ENCODE data around the gene DDX10.
"Not testable (repeated sequence)": the region's sequence is repeated elsewhere in the genome, so short reads cannot be mapped to it uniquely, and the experiment has no call there.

Gene DDX10

DNA sequence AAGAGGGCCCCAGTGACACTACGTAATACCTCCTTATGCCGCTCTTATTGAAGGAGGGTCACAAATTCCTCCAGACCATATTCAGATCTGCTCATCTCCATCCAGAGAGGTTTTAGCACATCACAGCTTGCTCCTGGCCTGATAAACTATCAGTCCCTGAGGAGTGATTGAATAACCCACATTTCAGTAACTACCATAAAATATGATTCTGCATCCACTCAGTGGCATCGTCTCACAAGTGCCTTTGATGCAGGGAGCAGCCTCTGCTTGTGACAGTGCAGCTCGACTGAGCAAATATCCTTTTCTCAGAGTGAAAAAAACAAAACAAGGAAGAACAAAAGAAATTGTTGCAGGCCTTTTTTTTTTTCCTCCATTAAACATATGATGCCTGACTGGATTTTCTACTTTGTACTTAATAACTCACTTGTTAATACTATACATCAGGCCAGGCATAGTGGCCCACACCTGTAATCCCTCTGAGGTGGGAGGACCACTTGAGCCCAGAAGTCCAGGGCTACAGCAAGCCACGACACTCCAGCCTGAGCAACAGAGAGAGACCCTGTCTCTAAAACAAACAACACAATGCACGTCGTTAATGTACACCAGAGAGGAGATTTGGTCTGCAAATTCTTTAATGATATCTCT lies 64.5 kb downstream of the DDX10 start:
- Histone ChIP-seq H3K27ac (no peak overlapping the region), H3K27me3 (no peaks in the 10 kb centered on the region), H3K4me3 (ENCODE audit: low read depth in 1 of 2, low read length in 1 of 2) (no peak overlapping the region), H3K36me3 (no peaks in the 10 kb centered on the region), H3K4me1 (ENCODE audit: control insufficient read depth in 1 of 2, insufficient read depth in 1 of 2, low read depth in 1 of 2, low read length in 1 of 2) (no peaks in the 10 kb centered on the region), H3K9me3 (no peaks in the 10 kb centered on the region)
- TF ChIP-seq CTCF (IDR thresholded peaks at IDR 0.05) = no peak

DNA sequence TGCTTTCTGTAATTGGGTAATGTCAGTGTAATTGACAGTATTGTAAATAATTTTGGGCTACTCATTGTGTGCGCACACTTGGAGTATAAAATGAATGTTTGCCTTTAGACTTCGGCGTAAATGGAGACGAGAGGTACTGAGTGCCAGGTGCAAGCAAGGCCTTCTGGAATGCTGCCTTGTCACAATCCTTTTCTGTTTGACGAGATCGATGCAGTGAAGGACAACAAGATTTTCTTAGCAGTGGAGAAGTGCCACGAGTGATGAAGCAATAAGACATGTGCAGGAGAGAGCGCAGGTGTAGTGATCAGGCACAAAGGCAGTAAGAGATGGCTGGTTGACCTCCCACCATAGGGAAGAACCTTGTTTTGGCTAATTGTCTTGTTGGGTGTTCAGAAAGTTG lies 67.5 kb downstream of the DDX10 start:
- Histone ChIP-seq H3K36me3 (no peaks in the 10 kb centered on the region), H3K27ac (no peak overlapping the region), H3K4me3 (ENCODE audit: low read depth in 1 of 2, low read length in 1 of 2) (no peak overlapping the region), H3K9me3 (no peaks in the 10 kb centered on the region), H3K27me3 (no peaks in the 10 kb centered on the region), H3K4me1 (ENCODE audit: control insufficient read depth in 1 of 2, insufficient read depth in 1 of 2, low read depth in 1 of 2, low read length in 1 of 2) (no peaks in the 10 kb centered on the region)
- no peak for TF ChIP-seq CTCF (IDR thresholded peaks at IDR 0.05)

GRCh38 chr11:108733479-108734116 lies 68.7 kb downstream of the DDX10 start:
- no peaks in the 10 kb centered on the region for H3K27me3 ChIP-seq
- no peak for TF ChIP-seq CTCF (IDR thresholded peaks at IDR 0.05)
- H3K9me3 ChIP-seq = no peaks in the 10 kb centered on the region
- no peaks in the 10 kb centered on the region for H3K36me3 ChIP-seq
- no peaks in the 10 kb centered on the region for H3K4me1 ChIP-seq (ENCODE audit: control insufficient read depth in 1 of 2, insufficient read depth in 1 of 2, low read depth in 1 of 2, low read length in 1 of 2)
- H3K4me3 ChIP-seq (ENCODE audit: low read depth in 1 of 2, low read length in 1 of 2) = no peak overlapping the region
- H3K27ac ChIP-seq = no peak overlapping the region

DNA sequence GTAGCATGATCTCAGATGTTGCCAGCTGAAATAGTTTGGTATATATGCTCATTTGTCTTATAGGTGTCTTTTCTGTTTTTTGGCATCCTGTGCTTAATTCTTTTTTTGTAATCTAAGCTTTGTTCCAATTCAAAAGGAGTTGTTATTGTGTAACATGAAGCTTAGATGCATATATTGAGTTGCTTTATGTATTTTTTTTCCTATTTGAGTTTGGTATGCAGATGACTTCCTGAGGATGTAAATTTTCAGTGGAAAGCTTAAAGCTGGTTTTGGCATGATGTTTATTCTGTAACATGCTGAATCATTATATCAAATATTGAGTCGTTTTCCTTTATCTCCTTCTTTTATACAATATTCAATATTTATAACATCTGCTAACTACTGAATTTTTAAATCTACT lies 69.4 kb downstream of the DDX10 start:
- H3K36me3 ChIP-seq = no peaks in the 10 kb centered on the region
- no peak overlapping the region for H3K27ac ChIP-seq
- no peaks in the 10 kb centered on the region for H3K27me3 ChIP-seq
- no peak overlapping the region for H3K4me3 ChIP-seq (ENCODE audit: low read depth in 1 of 2, low read length in 1 of 2)
- no peaks in the 10 kb centered on the region for H3K9me3 ChIP-seq
- TF ChIP-seq CTCF (IDR thresholded peaks at IDR 0.05) = no peak
- H3K4me1 ChIP-seq (ENCODE audit: control insufficient read depth in 1 of 2, insufficient read depth in 1 of 2, low read depth in 1 of 2, low read length in 1 of 2) = no peaks in the 10 kb centered on the region

DNA sequence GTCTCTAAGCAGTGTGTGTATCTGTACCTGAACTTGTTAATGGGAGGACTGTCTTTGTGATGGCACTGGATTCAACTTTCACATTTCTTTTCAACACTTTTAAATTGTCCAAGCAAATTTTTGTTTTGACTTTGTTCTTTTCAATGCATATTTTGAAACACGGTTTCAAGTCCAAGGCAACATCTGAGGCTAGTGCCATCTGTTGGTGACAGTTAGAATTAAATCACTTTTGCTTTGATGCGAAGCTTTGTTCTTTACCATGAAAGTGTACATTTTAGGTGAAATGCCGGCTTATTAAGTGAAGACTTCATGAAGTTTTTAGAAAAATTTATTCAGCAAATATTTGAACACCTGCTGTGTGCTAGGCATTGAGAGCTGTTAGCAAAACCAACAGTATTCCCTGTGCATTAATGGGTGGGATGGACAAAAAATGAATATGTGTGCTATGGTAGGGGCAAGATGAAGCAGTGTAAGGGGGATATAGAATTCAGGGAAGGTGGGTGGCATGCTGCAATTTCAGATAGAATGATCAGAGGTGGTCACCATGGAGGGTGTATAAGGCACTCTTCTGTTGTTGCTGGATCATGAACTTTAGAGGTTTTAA lies 70.2 kb downstream of the DDX10 start:
- Histone ChIP-seq H3K4me1 (ENCODE audit: control insufficient read depth in 1 of 2, insufficient read depth in 1 of 2, low read depth in 1 of 2, low read length in 1 of 2) (no peaks in the 10 kb centered on the region), H3K27ac (no peak overlapping the region), H3K27me3 (no peaks in the 10 kb centered on the region), H3K36me3 (no peaks in the 10 kb centered on the region), H3K4me3 (ENCODE audit: low read depth in 1 of 2, low read length in 1 of 2) (no peak overlapping the region), H3K9me3 (no peaks in the 10 kb centered on the region)
- no peak for TF ChIP-seq CTCF (IDR thresholded peaks at IDR 0.05)

DNA sequence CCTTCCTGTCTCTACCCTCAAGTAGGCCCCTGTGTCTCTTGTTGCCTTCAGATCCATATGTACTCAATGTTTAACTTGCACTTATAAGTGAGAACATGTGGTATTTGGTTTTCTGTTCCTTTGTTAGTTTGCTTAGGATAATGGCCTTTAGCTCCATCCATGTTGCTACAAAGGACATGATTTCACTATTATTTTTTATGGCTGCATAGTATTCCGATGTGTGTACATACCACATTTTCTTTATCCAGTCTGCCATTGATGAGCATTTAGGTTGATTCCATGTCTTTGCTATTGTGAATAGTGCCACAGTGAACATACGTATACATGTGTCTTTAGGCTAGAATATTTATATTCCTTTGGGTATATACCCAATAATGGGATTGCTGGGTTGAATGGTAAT lies 75.3 kb downstream of the DDX10 start:
- H3K27me3 ChIP-seq; H3K36me3 ChIP-seq; H3K27ac ChIP-seq; H3K4me1 ChIP-seq (ENCODE audit: control insufficient read depth in 1 of 2, insufficient read depth in 1 of 2, low read depth in 1 of 2, low read length in 1 of 2); H3K9me3 ChIP-seq; H3K4me3 ChIP-seq (ENCODE audit: low read depth in 1 of 2, low read length in 1 of 2): not testable (repeated sequence)
